C4-2B (cell line): ENCODE measurements around the gene LUC7L2.
"Not testable (repeated sequence)": the region's sequence is repeated elsewhere in the genome, so short reads cannot be mapped to it uniquely, and the experiment has no call there.

Source experiments
- H3K27ac ChIP-seq: fragments of 450-650 bp; 2 replicates; pipeline ENCODE4 v1.5.1; 2017
- ZFX ChIP-seq: fragments of 450-650 bp; IDR thresholded peaks from 2 replicates; pipeline ENCODE4 v1.6.1; 2017
- TF ChIP-seq, protein P1 (sequence below): fragments of 450-650 bp; conservative IDR thresholded peaks from 2 replicates; pipeline ENCODE4 v1.5.1; 2017; ENCODE audit warnings: mild to moderate bottlenecking

The LUC7L2 gene

DNA sequence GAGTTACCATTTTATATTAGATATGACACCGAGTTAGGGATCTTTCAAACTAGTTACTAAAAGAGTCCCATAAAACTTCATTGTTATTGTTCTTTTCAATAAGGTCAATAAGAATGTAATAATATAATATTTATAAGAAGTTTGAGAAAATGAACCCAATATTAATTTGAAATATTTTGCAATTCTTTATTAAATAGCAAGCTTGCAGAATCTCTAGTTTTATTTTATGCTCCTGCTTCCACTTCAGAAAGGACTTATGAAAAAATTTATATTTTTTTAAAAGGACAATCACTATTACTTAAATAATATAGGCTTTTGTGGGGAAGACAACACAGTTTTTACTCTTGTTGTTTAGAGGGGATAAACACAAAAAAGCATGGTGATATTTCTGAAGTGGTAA, 47.9 kb downstream of the LUC7L2 start:
- TF ChIP-seq, protein P1, sequence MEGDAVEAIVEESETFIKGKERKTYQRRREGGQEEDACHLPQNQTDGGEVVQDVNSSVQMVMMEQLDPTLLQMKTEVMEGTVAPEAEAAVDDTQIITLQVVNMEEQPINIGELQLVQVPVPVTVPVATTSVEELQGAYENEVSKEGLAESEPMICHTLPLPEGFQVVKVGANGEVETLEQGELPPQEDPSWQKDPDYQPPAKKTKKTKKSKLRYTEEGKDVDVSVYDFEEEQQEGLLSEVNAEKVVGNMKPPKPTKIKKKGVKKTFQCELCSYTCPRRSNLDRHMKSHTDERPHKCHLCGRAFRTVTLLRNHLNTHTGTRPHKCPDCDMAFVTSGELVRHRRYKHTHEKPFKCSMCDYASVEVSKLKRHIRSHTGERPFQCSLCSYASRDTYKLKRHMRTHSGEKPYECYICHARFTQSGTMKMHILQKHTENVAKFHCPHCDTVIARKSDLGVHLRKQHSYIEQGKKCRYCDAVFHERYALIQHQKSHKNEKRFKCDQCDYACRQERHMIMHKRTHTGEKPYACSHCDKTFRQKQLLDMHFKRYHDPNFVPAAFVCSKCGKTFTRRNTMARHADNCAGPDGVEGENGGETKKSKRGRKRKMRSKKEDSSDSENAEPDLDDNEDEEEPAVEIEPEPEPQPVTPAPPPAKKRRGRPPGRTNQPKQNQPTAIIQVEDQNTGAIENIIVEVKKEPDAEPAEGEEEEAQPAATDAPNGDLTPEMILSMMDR = no peak
- no peak for TF ChIP-seq ZFX
- no peak overlapping the region for H3K27ac ChIP-seq

DNA sequence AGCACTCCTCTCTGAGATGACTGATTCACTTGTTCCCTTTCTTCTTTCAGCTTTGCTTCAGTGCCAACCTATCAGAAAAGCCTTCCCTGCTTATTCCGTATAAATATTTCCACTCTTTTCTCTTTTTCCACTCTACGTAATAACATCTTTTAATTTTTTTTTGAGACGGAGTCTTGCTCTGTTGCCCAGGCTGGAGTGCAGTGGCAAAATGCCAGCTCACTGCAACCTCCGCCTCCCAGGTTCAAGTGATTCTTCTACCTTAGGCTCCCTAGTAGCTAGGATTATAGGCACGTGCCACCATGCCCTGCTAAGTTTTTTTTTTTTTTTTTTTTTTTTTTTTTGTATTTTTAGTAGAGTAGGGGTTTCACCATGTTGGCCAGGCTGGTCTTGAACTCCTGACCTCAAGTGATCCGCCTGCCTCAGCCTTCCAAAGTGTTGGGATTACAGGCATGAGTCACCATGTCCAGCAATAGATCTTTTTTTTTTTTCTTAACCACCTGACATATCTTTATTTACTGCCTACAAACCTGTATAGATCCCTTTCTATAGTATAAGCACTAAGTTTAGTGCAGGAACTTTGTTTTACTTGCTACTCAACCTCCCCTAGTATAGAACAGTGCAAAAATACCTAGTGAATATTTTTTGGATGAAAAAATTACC, 55.2 kb downstream of the LUC7L2 start:
- not testable (repeated sequence) for H3K27ac ChIP-seq

DNA sequence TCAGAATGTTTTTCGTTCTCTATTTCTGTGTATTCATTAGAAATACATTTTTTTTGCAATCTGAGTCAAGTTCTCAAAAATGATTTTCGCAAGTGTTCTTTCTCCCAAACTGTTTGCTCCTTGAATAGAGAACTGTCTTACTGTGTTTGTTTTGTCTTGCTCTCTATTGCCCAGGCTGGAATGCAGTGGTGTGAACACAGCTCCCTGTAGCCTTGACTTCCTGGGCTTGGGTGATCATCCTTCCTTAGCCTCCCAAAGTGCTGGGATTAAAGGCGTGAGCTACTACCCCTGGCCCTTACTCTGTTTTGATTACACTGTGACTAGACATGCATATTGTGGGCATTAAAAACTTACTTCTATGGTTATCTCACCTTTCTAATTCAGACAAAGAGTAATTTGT, 56.7 kb downstream of the LUC7L2 start:
- H3K27ac ChIP-seq = no peak overlapping the region
- no peak for TF ChIP-seq ZFX
- TF ChIP-seq, protein P1 = no peak

DNA sequence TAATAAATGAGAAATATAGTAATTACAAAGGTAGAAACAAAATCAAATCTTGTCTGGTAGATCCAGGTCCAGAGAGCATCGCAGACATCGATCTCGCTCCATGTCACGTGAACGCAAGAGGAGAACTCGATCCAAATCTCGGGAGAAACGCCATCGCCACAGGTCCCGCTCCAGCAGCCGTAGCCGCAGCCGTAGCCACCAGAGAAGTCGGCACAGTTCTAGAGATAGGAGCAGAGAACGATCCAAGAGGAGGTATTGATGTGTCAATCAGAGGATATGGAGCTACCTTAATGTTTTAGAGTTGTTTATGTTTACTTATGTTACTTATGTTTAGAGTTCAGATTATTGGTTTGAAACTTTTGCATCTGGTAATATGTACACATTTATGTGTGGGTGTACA, 57.8 kb downstream of the LUC7L2 start:
- no peak overlapping the region for H3K27ac ChIP-seq
- TF ChIP-seq, protein P1 = no peak
- TF ChIP-seq ZFX = no peak

DNA sequence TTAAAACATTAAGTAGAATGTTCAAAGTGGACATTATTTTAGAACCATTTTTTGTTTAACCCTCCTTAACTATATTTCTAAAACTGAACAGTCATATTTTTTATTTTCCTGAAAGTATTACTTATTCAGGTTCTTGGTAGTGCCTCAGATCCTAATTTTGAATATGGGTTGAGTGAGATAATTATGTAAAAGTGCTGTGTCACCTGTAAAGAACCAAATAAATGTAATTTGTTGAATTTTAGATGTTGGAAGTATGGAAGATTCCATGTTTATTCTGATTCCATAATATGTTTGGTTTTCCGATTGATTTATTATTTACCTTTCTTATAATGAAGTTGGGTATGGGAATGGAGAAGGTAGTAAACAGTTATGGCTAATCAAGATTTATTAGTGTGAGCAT, 61.4 kb downstream of the LUC7L2 start:
- TF ChIP-seq, protein P1 = no peak
- no peak for TF ChIP-seq ZFX
- H3K27ac ChIP-seq = no peak overlapping the region

DNA sequence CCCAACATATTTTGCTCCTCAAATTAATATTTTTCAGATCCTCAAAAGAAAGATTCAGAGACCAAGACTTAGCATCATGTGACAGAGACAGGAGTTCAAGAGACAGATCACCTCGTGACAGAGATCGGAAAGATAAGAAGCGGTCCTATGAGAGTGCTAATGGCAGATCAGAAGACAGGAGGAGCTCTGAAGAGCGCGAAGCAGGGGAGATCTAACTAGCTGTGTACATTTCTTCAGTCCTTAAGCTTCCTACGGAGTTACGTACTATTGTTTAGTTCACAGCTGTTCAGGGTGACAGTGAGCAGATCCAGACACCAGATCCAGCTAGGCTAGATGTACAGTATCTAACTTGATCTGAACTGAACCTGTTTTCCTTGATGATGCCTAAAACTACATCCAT, 62.4 kb downstream of the LUC7L2 start:
- TF ChIP-seq ZFX = no peak
- TF ChIP-seq, protein P1 = no peak
- H3K27ac ChIP-seq = no peak overlapping the region

DNA sequence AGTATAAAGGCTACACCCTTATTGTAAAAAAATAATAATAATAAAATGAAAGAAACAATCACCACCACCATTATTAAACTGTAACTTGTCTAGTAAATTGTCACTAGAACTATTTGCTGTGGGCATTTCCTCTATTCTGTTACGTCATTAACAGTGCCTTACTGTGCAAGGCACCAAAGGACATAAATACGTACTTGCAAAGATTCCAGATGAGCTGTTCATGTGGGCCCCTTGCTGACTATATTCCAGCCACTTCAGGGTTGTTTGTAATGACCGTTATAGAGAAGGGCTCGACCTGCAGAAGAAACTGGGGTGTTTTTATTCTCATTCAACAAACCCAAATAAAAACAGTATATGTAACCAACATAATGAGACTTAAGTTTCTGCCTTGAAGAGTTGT, 63.4 kb downstream of the LUC7L2 start:
- TF ChIP-seq, protein P1 = no peak
- no peak for TF ChIP-seq ZFX
- no peak overlapping the region for H3K27ac ChIP-seq

DNA sequence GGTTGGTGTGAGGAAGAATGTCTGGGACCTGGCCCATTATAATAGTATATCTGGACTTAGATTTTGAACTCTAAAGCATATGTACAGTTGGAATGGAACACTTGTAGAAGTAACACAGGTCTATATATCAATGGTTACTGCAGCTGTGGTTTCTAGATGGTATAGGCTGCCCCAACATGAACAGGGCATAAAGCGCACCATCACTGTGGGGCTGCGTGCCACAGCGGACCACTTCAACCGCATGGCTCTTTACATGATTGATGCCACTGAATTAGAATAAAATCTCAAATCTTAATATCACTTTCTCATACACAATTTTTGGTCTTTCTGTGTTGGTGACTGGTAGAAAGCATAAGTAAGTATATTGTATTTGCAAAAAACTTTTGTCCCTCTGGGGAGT, 64.3 kb downstream of the LUC7L2 start:
- TF ChIP-seq ZFX = no peak
- TF ChIP-seq, protein P1 = no peak
- no peak overlapping the region for H3K27ac ChIP-seq

DNA sequence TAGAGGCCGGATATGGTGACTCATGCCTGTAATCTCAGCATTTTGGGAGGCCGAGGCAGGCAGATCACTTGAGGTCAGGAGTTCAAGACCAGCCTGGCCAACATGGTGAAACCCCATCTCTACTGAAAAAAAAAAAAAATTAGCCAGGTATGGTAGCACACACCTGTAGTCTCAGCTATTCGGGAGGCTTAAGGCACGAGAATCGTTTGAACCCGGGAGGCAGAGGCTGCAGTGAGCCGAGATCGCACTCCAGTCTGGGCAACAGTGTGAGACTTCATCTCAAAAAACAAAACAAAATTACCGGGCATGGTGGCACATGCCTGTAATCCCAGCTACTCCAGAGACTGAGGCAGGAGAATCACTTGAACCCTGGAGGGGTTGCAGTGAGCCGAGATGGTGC, 66.0 kb downstream of the LUC7L2 start:
- not testable (repeated sequence) for H3K27ac ChIP-seq
